Heart left ventricle (tissue), 16 donors: ENCODE measurements around the gene PNMA8A. TPM values are rescaled to one million over a fixed set of nuclear protein-coding genes. Genes with fewer than 3 reads are reported as not detected.
A peak's percentile ranks its signal among the peaks of the same experiment; 100 is the strongest.

ENCODE experiments used
- ATAC-seq, 4 donors: fragments of 200-7000 bp; cut with Tn5 transposase; one replicate each; pipeline ENCODE4 v1.9.1; 2020 to 2022; ENCODE audit warnings: moderate library complexity in 4 of 4, mild to moderate bottlenecking in 3 of 4, moderate number of reproducible peaks in 1 of 4
- DNase-seq, 5 donors: peaks; one replicate each; pipeline ENCODE4 v3.0.0-alpha.2; 2020
- H3K27ac ChIP-seq, 12 donors: fragments of 200-600 bp; sonication (generic) in 4 of 12; one replicate each; pipeline versions ENCODE4 v1.5.0 to v1.8.0; 2016 to 2022; ENCODE audit warnings: mild to moderate bottlenecking in 2 of 12
- H3K27me3 ChIP-seq, 9 donors: fragments of 200-600 bp; sonication (generic) in 2 of 9; one replicate each; pipeline versions ENCODE4 v1.5.1 to v1.8.0; 2016 to 2022; ENCODE audit warnings: mild to moderate bottlenecking in 3 of 9
- H3K36me3 ChIP-seq, 9 donors: fragments of 200-600 bp; sonication (generic) in 2 of 9; one replicate each; pipeline versions ENCODE4 v1.5.0 to v1.8.0; 2018 to 2022; ENCODE audit warnings: mild to moderate bottlenecking in 2 of 9
- H3K4me1 ChIP-seq, 12 donors: fragments of 200-600 bp; sonication (generic) in 4 of 12; one replicate each; pipeline versions ENCODE4 v1.5.0 to v1.8.0; 2016 to 2022; ENCODE audit warnings: mild to moderate bottlenecking in 3 of 12
- H3K4me3 ChIP-seq, 12 donors: fragments of 200-600 bp; sonication (generic) in 4 of 12; one replicate each; pipeline versions ENCODE4 v1.5.0 to v1.8.0; 2017 to 2022; ENCODE audit warnings: mild to moderate bottlenecking in 9 of 12, moderate library complexity in 4 of 12
- H3K9me3 ChIP-seq, 12 donors: fragments of 200-600 bp; sonication (generic) in 4 of 12; one replicate each; pipeline versions ENCODE4 v1.5.0 to v1.8.0; 2016 to 2022; ENCODE audit warnings: mild to moderate bottlenecking in 1 of 12
- CTCF ChIP-seq, 12 donors: fragments of 200-600 bp; sonication (generic) in 4 of 12; IDR thresholded peaks; one replicate each; pipeline versions ENCODE4 v1.5.0 to v1.8.0; 2018 to 2022; ENCODE audit warnings: antibody characterized with exemption in 12 of 12, mild to moderate bottlenecking in 5 of 12
- POLR2A ChIP-seq, 2 donors: fragments of 450-650 bp; IDR thresholded peaks; one replicate each; pipeline ENCODE4 v1.6.1; 2017; ENCODE audit warnings: antibody characterized with exemption in 2 of 2, mild to moderate bottlenecking in 2 of 2, moderate library complexity in 2 of 2
- WGBS, 4 donors: extraction: QIAGEN DNeasy Blood & Tissue Kit in 2 of 4; methylation state at CpG; one replicate each; pipeline versions ENCODE4 v1.1.5 to v1.1.7; 2013 to 2018; 5-methylcytosine and 5-hydroxymethylcytosine counted together
- intact Hi-C, 10 donors: fragments of 100-400 bp; cut with DNase I; formaldehyde crosslinking; loops; one replicate each; pipeline versions ENCODE4 v1.11.1 to v1.14.2; 2022
- polyA plus RNA-seq, 2 donors: library from polyadenylated mRNA; stranded (reverse); fragments of 200-250 nt; gene quantifications; one replicate each; pipeline ENCODE4 v1.2.3, GENCODE V29; 2013
- total RNA-seq, 9 donors: library from RNA; depleted of rRNA in 2 of 9; stranded (reverse); fragments of >200 nt in 2 of 9; fragmentation: NEBNext Ultra II Directional in 3 of 9; extraction: Animal tissue kit (Norgen Biotek cat#: 25700) in 3 of 9; gene quantifications; one replicate each; pipeline versions ENCODE4 v1.1.0 to v1.2.4, GENCODE V29; 2016 to 2023
- donor health status: ischemic (EF 13 %, LVEDD 7.1; RV severe dilation, severe dysfunction).
- donor health status: healthy with polysubstance abuse.
- donor health status: DM: no; HTN: yes; CAD: no.
- donor health status: DM: no; HTN: no; CAD: no.
- donor health status: ischemic (EF 25% LVEDD 6.9; RV normal size, moderate dysfunction).
- donor health status: ischemic (EF 25% LVEDD 5.7; RV mildly dilated, moderate dysfunction).
- donor health status: healthy.
- donor health status: DM: yes; HTN: yes; CAD: no.
- donor health status: ischemic (EF 35%, LVEDD 5.7; RV mildly dilated, moderate dysfunction).
- donor health status: nonischemic (EF 11% LVEDD 7.7; RV severe dilation, severe dysfunction).
- donor health status: DM: yes; HTN: yes; CAD: no.
- donor health status: PGD.
- donor health status: ischemic (EF 29% LVEDD 5.4; RV normal size, mild dysfunction).
- donor health status: nonischemic (EF 23%, LVEDD 6.1; RV moderate dilation, normal function).

The PNMA8A gene
- total and polyA plus RNA-seq, 11 donors: 2.1 to 12.1 (median 9.2) TPM

GRCh38 chr19:46428239-46429135 lies 42.9 kb downstream of the PNMA8A start, which contains the start of gene PNMA8C:
Gene PNMA8C, minus strand, starts transcription at chr19:46428936. Its CDS starts 577 bp downstream, at chr19:46428359.
- Histone ChIP-seq H3K9me3 (no peaks in the 10 kb centered on the region), H3K36me3 (no peaks in the 10 kb centered on the region), H3K4me3 (peak within 1 kb of the TSS in 9 of 12 donors; percentile 6 to 35 (median 24)), H3K27me3 (peaks cover 0 to 44% (median 0%) of the 10 kb centered on the region in 9 donors), H3K4me1 (peaks cover 0 to 21% (median 9%) of the 10 kb centered on the region in 12 donors), H3K27ac (no peak within 1 kb of the TSS)
- DNase-seq (peak; percentile 68 to 88 (median 83)), ATAC-seq (peak; percentile 45 to 81 (median 76))
- WGBS, 4 donors: 28 to 38% (median 31%) methylated on average over 32 to 52 of the region's 52 CpGs
- intact Hi-C loops: no loop called here
- no peak for TF ChIP-seq POLR2A (IDR thresholded peaks at IDR 0.05)
- no peak for TF ChIP-seq CTCF (IDR thresholded peaks at IDR 0.05)

DNA sequence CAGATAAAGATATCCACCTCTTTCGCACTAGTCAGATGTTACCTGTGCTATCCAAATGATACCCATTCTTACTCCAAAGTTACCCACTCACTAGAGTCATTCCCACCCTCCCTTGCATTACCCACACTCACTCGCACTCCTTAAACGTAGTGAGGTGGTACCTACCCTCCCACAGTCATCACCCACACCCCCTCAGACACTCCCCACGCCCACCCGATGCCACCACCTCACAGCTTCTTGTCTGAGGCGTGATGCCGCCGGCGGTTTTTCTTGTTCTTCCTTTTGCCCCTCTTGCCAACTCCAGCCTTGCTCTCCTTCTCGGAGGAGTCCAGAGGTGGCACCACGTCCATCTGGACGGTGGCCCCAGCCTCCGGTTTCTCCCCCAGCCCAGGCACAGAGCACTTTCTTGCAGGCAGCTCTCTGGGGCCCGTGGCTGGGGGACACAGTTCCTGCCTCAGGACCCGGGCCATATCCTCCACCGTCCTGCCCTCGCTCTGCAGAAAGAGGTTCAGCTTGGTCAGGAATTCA lies 43.8 kb downstream of the PNMA8A start:
- H3K27ac ChIP-seq: no peak overlapping the region
- TF ChIP-seq POLR2A (IDR thresholded peaks at IDR 0.05) (no peak), CTCF (IDR thresholded peaks at IDR 0.05) (no peak)
- ATAC-seq: no peak
- H3K9me3 ChIP-seq: no peaks in the 10 kb centered on the region
- peaks cover 0 to 21% (median 9%) of the 10 kb centered on the region in 12 donors for H3K4me1 ChIP-seq
- no peak overlapping the region for H3K4me3 ChIP-seq
- 86 to 88% (median 86%) methylated on average over 17 of the region's 17 CpGs for WGBS, 4 donors
- no peak for DNase-seq
- no peaks in the 10 kb centered on the region for H3K36me3 ChIP-seq
- intact Hi-C loops: loop anchor here in 1 of 10 donors (2.0 kb wide), 1 partner anchor 43 kb away; the partner anchor contains the start of gene PNMA8A
- H3K27me3 ChIP-seq: peaks cover 0 to 44% (median 0%) of the 10 kb centered on the region in 9 donors

GRCh38 chr19:46426506-46427162 lies 44.7 kb downstream of the PNMA8A start:
- Histone ChIP-seq H3K27me3 (peaks cover 0 to 44% (median 0%) of the 10 kb centered on the region in 9 donors), H3K36me3 (no peaks in the 10 kb centered on the region), H3K4me1 (peaks cover 0 to 21% (median 9%) of the 10 kb centered on the region in 12 donors), H3K9me3 (no peaks in the 10 kb centered on the region), H3K4me3 (peak overlapping the region; percentile 26 to 66 (median 52)), H3K27ac (peak overlapping the region in 6 of 12 donors; percentile 5 to 67 (median 34))
- ATAC-seq (peak; percentile 61 to 90 (median 82)), DNase-seq (peak in 4 of 5 donors; percentile 79 to 85 (median 84))
- intact Hi-C loops: loop anchor here in 1 of 10 donors (2.0 kb wide), 1 partner anchor 44 kb away; the partner anchor contains the start of gene PNMA8A
- TF ChIP-seq CTCF (IDR thresholded peaks at IDR 0.05) (no peak), POLR2A (IDR thresholded peaks at IDR 0.05) (no peak)
- WGBS, 4 donors: 2 to 7% (median 2%) methylated on average over 21 to 32 of the region's 32 CpGs
